ENCODE results near the gene MARS1.

MARS1 gene

GRCh38 chr12:57459055-57459749 lies 28.7 kb upstream of the MARS1 start:
- DNase-seq = peak; percentile 90

DNA sequence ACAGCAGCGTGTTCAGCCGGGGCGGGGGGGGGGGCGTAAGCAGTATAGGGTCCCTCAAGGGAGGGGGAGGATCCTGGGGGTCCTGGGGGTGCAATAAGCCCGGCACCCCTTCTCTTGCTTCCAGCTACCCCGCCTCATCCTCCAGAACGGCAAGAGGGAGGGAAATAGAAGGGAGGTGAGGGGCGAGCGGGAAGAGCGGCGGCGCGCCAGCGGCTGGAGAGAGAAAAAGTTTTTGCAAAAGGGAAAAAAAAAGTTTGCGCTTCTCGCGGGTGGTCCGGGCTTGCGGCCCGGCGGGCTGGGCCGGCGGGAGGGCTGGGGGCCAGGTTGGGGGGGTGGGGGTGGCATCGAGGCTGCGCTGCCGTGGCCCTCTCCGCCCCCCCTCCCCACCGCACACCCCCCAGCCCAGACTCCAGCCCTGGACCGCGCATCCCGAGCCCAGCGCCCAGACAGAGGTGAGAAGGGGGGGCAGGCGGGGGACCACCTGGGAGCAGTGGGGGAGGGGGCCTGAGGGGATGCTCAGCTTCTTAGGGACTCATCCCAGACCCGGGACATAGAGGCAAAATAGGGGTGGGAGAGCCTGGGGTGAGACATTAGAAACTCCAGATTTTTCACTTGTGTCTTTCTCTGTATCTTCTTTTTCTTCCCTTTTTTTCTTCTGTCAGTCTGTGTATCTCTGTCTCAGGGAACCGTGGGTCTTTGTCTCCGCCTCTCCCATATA lies 28.0 kb upstream of the MARS1 start, which contains the start of gene GLI1:
TSS of gene GLI1 (plus strand) at position 36 of the 718 bp plus-strand sequence. CDS start 3,907 bp downstream, outside the sequence.
- no peak for DNase-seq

GRCh38 chr12:57460468-57460784 lies 27.4 kb upstream of the MARS1 start:
- DNase-seq = peak; percentile 22

DNA sequence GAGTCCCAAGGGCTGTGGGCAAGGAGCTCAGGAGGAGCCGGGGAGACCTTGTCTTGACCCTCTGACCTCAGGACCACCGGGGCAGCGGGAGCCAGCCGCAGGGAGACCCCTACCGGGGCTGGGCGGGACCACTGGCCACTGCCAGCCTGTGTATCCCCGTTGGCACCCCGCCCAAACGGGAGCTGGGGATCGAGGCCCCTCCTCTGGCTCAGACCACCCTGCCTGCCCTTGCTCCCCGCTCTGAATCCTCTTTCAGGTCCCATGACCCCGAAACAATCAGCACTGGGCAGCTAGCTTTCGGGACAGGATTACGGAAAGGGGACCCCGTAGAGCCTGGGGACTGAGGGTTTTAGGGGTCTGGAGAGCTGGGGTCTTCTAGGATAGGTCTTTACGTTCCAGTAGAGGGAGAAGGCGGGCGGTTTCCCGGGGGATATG lies 27.0 kb upstream of the MARS1 start:
- DNase-seq = no peak

- DNase-seq = peak; percentile 37
These were observed 26.5 kb upstream of the MARS1 start for GRCh38 chr12:57461276-57461916.

GRCh38 chr12:57461917-57462250 lies 26.0 kb upstream of the MARS1 start:
- peak; percentile 41 for DNase-seq

DNA sequence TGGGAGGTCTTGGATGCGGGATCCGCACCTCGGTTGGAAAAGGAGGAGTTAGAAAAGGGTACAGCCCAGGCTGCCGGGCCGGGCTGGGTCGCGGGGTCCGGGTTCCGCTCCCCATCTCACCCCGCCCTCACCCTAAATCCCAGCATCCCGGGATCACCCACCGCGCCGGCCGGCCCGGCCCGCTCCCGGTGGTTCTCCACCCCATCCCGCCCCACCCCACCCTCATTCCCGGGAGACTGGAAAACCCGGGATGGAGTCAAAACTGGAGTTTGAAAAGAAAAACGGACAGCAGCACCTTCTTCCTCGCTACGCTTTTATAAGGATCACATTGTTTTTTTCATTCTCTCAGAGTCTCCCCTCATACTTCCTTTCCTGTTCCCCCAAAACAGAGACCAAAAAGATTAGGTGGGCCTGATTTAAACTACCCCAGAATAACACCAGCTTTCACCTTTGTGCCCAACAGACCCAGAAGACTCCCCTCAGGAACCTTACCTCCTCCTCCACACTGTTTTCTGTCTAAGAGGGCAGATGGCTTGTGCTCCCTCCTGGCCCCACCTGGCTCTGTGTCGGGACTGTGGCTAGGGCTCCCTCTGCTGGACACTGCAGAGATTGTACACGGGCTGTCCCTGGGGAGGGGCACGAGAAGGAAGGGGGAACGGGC lies 25.5 kb upstream of the MARS1 start:
- DNase-seq = peak; percentile 92

DNA sequence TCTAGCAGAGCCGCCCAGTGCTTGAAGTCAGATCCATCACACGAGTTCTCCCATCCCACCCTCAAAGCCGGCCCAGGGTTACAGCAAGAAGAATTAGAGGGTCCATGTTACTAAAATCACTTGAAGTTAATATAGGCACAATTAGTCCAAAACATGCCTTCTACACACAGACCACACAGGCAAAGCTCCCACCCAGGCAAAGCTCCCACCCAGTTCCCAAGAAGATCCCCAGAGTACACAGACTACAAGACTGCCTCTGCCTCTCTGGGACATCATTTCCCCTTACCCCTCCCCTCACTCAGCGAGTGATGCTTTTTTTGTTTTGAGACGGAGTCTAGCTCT lies 25.0 kb upstream of the MARS1 start:
- no peak for DNase-seq

DNA sequence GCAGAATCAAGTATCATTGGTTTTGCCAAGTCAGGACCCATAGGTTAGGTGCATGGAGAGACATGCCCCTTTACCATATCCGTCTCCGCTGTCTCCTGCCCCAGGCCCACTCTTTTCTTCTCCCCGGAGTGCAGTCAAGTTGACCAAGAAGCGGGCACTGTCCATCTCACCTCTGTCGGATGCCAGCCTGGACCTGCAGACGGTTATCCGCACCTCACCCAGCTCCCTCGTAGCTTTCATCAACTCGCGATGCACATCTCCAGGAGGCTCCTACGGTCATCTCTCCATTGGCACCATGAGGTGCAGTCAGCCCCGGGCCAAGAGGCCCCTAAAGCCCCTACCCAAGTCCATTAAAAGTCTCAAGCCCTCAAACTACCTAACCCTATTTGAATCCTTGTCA lies 23.3 kb upstream of the MARS1 start:
- no peak for DNase-seq

- no peak for DNase-seq
These were observed 22.7 kb upstream of the MARS1 start for GRCh38 chr12:57465030-57465746.

GRCh38 chr12:57465747-57466505 lies 21.9 kb upstream of the MARS1 start:
- no peak for DNase-seq

GRCh38 chr12:57467212-57467874 lies 20.5 kb upstream of the MARS1 start:
- no peak for DNase-seq

- no peak for DNase-seq
These were observed 20.0 kb upstream of the MARS1 start for GRCh38 chr12:57467915-57468314.

GRCh38 chr12:57469296-57470164 lies 18.3 kb upstream of the MARS1 start:
- DNase-seq = no peak

DNA sequence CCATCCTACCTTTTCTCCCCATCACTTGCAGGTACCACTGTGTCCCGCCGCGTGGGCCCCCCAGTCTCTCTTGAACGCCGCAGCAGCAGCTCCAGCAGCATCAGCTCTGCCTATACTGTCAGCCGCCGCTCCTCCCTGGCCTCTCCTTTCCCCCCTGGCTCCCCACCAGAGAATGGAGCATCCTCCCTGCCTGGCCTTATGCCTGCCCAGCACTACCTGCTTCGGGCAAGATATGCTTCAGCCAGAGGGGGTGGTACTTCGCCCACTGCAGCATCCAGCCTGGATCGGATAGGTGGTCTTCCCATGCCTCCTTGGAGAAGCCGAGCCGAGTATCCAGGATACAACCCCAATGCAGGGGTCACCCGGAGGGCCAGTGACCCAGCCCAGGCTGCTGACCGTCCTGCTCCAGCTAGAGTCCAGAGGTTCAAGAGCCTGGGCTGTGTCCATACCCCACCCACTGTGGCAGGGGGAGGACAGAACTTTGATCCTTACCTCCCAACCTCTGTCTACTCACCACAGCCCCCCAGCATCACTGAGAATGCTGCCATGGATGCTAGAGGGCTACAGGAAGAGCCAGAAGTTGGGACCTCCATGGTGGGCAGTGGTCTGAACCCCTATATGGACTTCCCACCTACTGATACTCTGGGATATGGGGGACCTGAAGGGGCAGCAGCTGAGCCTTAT lies 17.4 kb upstream of the MARS1 start:
- no peak for DNase-seq

- no peak for DNase-seq
These were observed 16.8 kb upstream of the MARS1 start for GRCh38 chr12:57470970-57471656.

GRCh38 chr12:57471661-57472060 lies 16.2 kb upstream of the MARS1 start:
- DNase-seq = no peak

DNA sequence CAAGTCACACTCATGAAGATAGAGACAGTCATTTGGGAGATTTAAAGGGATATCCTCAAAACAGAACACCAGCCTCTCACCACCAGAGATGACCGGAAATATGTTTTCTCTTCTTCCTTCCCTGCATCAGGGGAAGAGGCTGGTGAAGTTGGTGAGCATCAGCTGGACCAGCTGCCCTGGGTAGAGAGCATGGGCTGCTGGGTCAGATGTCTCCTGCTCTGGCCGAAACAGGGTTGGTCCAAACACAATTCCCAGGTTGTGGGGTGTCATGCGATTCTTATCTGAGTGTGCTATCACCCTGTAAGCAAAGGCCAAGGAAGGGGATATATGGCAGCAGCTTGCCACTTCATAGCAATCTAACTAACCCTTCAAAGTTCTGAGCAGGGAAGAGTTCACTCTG lies 15.5 kb upstream of the MARS1 start:
- DNase-seq = no peak

GRCh38 chr12:57473392-57473791 lies 14.5 kb upstream of the MARS1 start:
- DNase-seq = no peak

- DNase-seq = no peak
These were observed 14.0 kb upstream of the MARS1 start for GRCh38 chr12:57473886-57474285.

All from kidney glomerular epithelial cell (primary cell).